Activated naive CD4-positive, alpha-beta T cell treated with anti-CD3 and anti-CD28 coated beads, Interleukin-2, amount 10 ng/mL, durations not matched to agents 7 days and 5 days (primary cell): Measurements from ENCODE around the gene GEMIN5.
A peak's percentile ranks its signal among the peaks of the same experiment; 100 is the strongest.

Experiments used
- CTCF ChIA-PET: fragments of 350-600 bp; sonication (Branson Sonifier 250); formaldehyde crosslinking; loops from one replicate; lab custom pipeline; 2021; ENCODE audit warnings: antibody characterized with exemption; lab: Charles Lee
- DNase-seq: peaks from one replicate; pipeline ENCODE4 v3.0.0-alpha.2; 2020
- H3K27ac Mint-ChIP-seq: one replicate; pipeline ENCODE4 v1.8.0; 2021; ENCODE audit warnings: mild to moderate bottlenecking, moderate library complexity, mixed read lengths
- H3K27me3 Mint-ChIP-seq: one replicate; pipeline ENCODE4 v1.8.0; 2021; ENCODE audit warnings: mild to moderate bottlenecking, mixed read lengths
- H3K36me3 Mint-ChIP-seq: one replicate; pipeline ENCODE4 v1.8.0; 2021; ENCODE audit warnings: mixed read lengths
- H3K4me1 Mint-ChIP-seq: one replicate; pipeline ENCODE4 v1.8.0; 2021; ENCODE audit warnings: mixed read lengths
- H3K4me3 Mint-ChIP-seq: one replicate; pipeline ENCODE4 v1.8.0; 2021; ENCODE audit warnings: mild to moderate bottlenecking, moderate library complexity, mixed read lengths
- H3K9me3 Mint-ChIP-seq: one replicate; pipeline ENCODE4 v1.8.0; 2021; ENCODE audit warnings: mixed read lengths

Gene GEMIN5

GRCh38 chr5:154892369-154892771, 45.6 kb downstream of the GEMIN5 start:
- Mint-ChIP-seq H3K9me3 (no peaks in the 10 kb centered on the region), H3K27me3 (no peaks in the 10 kb centered on the region), H3K36me3 (peaks cover 63% of the 10 kb centered on the region), H3K4me1 (peaks cover 6% of the 10 kb centered on the region), H3K27ac (no peak overlapping the region), H3K4me3 (no peak overlapping the region)
- no peak for DNase-seq
- CTCF ChIA-PET: no interaction called here

GRCh38 chr5:154885439-154885838, 52.6 kb downstream of the GEMIN5 start:
- DNase-seq: no peak
- no peaks in the 10 kb centered on the region for H3K4me1 Mint-ChIP-seq
- H3K36me3 Mint-ChIP-seq: peaks cover 78% of the 10 kb centered on the region
- H3K4me3 Mint-ChIP-seq: no peak overlapping the region
- no peak overlapping the region for H3K27ac Mint-ChIP-seq
- H3K27me3 Mint-ChIP-seq: no peaks in the 10 kb centered on the region
- CTCF ChIA-PET: no interaction called here
- peaks cover 22% of the 10 kb centered on the region for H3K9me3 Mint-ChIP-seq

GRCh38 chr5:154884424-154884823, 53.6 kb downstream of the GEMIN5 start:
- Mint-ChIP-seq H3K27me3 (no peaks in the 10 kb centered on the region), H3K36me3 (peaks cover 81% of the 10 kb centered on the region), H3K4me1 (no peaks in the 10 kb centered on the region), H3K4me3 (no peak overlapping the region), H3K27ac (no peak overlapping the region), H3K9me3 (peaks cover 30% of the 10 kb centered on the region)
- no peak for DNase-seq
- CTCF ChIA-PET: no interaction called here

GRCh38 chr5:154881986-154882385, 56.0 kb downstream of the GEMIN5 start:
- CTCF ChIA-PET: no interaction called here
- Mint-ChIP-seq H3K27ac (no peak overlapping the region), H3K4me3 (no peak overlapping the region), H3K9me3 (peaks cover 45% of the 10 kb centered on the region), H3K27me3 (no peaks in the 10 kb centered on the region), H3K4me1 (no peaks in the 10 kb centered on the region), H3K36me3 (peaks cover 79% of the 10 kb centered on the region)
- no peak for DNase-seq

- peaks cover 30% of the 10 kb centered on the region for H3K9me3 Mint-ChIP-seq
- no peaks in the 10 kb centered on the region for H3K4me1 Mint-ChIP-seq
- CTCF ChIA-PET: no interaction called here
- DNase-seq: no peak
- H3K27ac Mint-ChIP-seq: no peak overlapping the region
- H3K4me3 Mint-ChIP-seq: no peak overlapping the region
- H3K36me3 Mint-ChIP-seq: peaks cover 76% of the 10 kb centered on the region
- H3K27me3 Mint-ChIP-seq: no peaks in the 10 kb centered on the region
Observed at GRCh38 chr5:154878642-154879335, 59.2 kb downstream of the GEMIN5 start.

GRCh38 chr5:154873791-154874331, 64.2 kb downstream of the GEMIN5 start:
- Mint-ChIP-seq H3K4me3 (no peak overlapping the region), H3K27ac (no peak overlapping the region)
- CTCF ChIA-PET: no interaction called here

GRCh38 chr5:154871734-154872133, 66.3 kb downstream of the GEMIN5 start:
- Mint-ChIP-seq H3K27ac (no peak overlapping the region), H3K36me3 (peaks cover 66% of the 10 kb centered on the region), H3K9me3 (peaks cover 2% of the 10 kb centered on the region), H3K27me3 (no peaks in the 10 kb centered on the region), H3K4me1 (peaks cover 9% of the 10 kb centered on the region), H3K4me3 (no peak overlapping the region)
- CTCF ChIA-PET: interaction anchor here (0.6 kb wide), 1 partner anchor 12 kb away, joined by 3 read pairs; no protein-coding TSS in a partner anchor
- DNase-seq: no peak

More at GRCh38 chr5:154873791-154874331, 64.2 kb downstream of the GEMIN5 start:
- Mint-ChIP-seq H3K36me3 (peaks cover 71% of the 10 kb centered on the region), H3K27me3 (no peaks in the 10 kb centered on the region), H3K4me1 (peaks cover under 1% of the 10 kb centered on the region), H3K9me3 (peaks cover 15% of the 10 kb centered on the region)
- no peak for DNase-seq

GRCh38 chr5:154868702-154869101, 69.3 kb downstream of the GEMIN5 start:
- Mint-ChIP-seq H3K27ac (no peak overlapping the region), H3K36me3 (peaks cover 62% of the 10 kb centered on the region), H3K4me1 (peaks cover 17% of the 10 kb centered on the region), H3K9me3 (no peaks in the 10 kb centered on the region), H3K27me3 (no peaks in the 10 kb centered on the region), H3K4me3 (no peak overlapping the region)
- DNase-seq: peak; percentile 43
- CTCF ChIA-PET: interaction anchor here (0.8 to 1.4 kb wide), 4 partner anchors 31 to 218 kb away, joined by 3 to 4 read pairs (median 3); no protein-coding TSS in a partner anchor

GRCh38 chr5:154866841-154867240, 71.2 kb downstream of the GEMIN5 start:
- Mint-ChIP-seq H3K4me1 (peaks cover 33% of the 10 kb centered on the region), H3K27ac (no peak overlapping the region), H3K27me3 (no peaks in the 10 kb centered on the region), H3K4me3 (no peak overlapping the region), H3K36me3 (peaks cover 60% of the 10 kb centered on the region), H3K9me3 (no peaks in the 10 kb centered on the region)
- DNase-seq: no peak
- CTCF ChIA-PET: no interaction called here

- CTCF ChIA-PET: no interaction called here
- Mint-ChIP-seq H3K36me3 (peaks cover 54% of the 10 kb centered on the region), H3K9me3 (no peaks in the 10 kb centered on the region), H3K4me1 (peaks cover 45% of the 10 kb centered on the region), H3K4me3 (no peak overlapping the region), H3K27me3 (no peaks in the 10 kb centered on the region), H3K27ac (no peak overlapping the region)
- DNase-seq: no peak
Observed at GRCh38 chr5:154865466-154866184, 72.4 kb downstream of the GEMIN5 start.

- no peaks in the 10 kb centered on the region for H3K9me3 Mint-ChIP-seq
- H3K27me3 Mint-ChIP-seq: no peaks in the 10 kb centered on the region
- CTCF ChIA-PET: no interaction called here
- peaks cover 53% of the 10 kb centered on the region for H3K36me3 Mint-ChIP-seq
- H3K4me3 Mint-ChIP-seq: no peak overlapping the region
- DNase-seq: no peak
- H3K4me1 Mint-ChIP-seq: peaks cover 51% of the 10 kb centered on the region
- no peak overlapping the region for H3K27ac Mint-ChIP-seq
Observed at GRCh38 chr5:154863291-154864080, 74.5 kb downstream of the GEMIN5 start.

- Mint-ChIP-seq H3K27ac (peak overlapping the region; percentile 9), H3K9me3 (no peaks in the 10 kb centered on the region), H3K27me3 (no peaks in the 10 kb centered on the region), H3K4me1 (peaks cover 50% of the 10 kb centered on the region), H3K36me3 (peaks cover 54% of the 10 kb centered on the region), H3K4me3 (peak overlapping the region; percentile 32)
- CTCF ChIA-PET: no interaction called here
- no peak for DNase-seq
Observed at GRCh38 chr5:154862766-154863165, 75.2 kb downstream of the GEMIN5 start.

- CTCF ChIA-PET: no interaction called here
- Mint-ChIP-seq H3K36me3 (peaks cover 51% of the 10 kb centered on the region), H3K4me3 (peak overlapping the region; percentile 40), H3K9me3 (no peaks in the 10 kb centered on the region), H3K27me3 (no peaks in the 10 kb centered on the region), H3K4me1 (peaks cover 51% of the 10 kb centered on the region), H3K27ac (peak overlapping the region; percentile 33)
- DNase-seq: no peak
Observed at GRCh38 chr5:154861946-154862345, 76.1 kb downstream of the GEMIN5 start.

- Mint-ChIP-seq H3K4me3 (peak overlapping the region; percentile 87), H3K4me1 (peaks cover 53% of the 10 kb centered on the region), H3K36me3 (peaks cover 42% of the 10 kb centered on the region), H3K9me3 (no peaks in the 10 kb centered on the region), H3K27ac (peak overlapping the region; percentile 100), H3K27me3 (no peaks in the 10 kb centered on the region)
- no peak for DNase-seq
- CTCF ChIA-PET: interaction anchor here (0.6 to 2.0 kb wide), 3 partner anchors 210 to 229 kb away, joined by 3 to 5 read pairs (median 4); no protein-coding TSS in a partner anchor
Observed at GRCh38 chr5:154860765-154861164, 77.2 kb downstream of the GEMIN5 start.
